ENCODE data around the gene SCN3A.

SCN3A gene

DNA sequence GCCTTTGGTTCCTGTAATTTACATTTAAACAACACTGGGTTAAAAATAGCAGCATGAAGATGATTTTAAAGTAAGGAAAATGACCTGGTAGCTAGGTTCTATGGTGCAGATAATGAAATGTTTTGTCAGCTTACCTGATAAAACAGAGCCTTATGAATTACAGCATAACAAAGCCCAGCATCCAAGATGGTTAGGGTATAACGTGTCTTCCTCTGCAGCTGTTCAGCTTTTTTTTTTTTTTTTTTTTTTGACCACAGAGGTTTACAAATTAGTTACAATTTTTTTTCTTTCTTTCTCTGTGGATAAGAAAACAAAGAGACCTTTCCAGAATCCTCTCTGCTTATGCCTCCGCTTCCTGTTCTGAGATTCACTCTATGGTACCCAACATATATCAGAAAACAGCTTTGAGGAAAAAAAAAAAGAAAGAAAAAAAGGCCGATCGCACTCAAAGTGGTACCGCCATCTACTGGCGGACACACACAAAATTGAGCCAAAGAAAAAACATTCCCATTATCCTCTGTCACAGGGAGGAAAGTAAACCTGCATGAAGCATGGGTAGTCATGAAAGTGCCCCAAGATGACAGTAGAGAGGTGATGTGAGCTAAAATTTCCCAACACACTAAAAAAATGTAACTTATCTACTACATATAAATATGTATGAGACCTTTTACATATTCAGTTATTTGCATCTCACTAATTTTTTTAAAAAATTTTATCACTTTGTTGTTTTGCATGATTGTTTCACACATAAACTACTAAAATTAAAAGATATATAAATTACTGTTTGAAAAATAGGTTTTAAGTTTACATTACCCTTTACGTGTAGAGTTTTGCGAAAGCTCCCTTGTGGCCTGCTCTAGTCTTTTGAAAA is at the start of gene SCN3A:
Gene SCN3A (minus strand): TSS at position 362 of the 871 bp plus-strand sequence. CDS start 27,656 bp downstream, outside the sequence.
- H3K4me3 ChIP-seq (ENCODE audit: low read length) = no peak within 1 kb of the TSS
- no peak for TF ChIP-seq ZNF274 (IDR thresholded peaks at IDR 0.05; ENCODE audit: low read depth, low read length)

DNA sequence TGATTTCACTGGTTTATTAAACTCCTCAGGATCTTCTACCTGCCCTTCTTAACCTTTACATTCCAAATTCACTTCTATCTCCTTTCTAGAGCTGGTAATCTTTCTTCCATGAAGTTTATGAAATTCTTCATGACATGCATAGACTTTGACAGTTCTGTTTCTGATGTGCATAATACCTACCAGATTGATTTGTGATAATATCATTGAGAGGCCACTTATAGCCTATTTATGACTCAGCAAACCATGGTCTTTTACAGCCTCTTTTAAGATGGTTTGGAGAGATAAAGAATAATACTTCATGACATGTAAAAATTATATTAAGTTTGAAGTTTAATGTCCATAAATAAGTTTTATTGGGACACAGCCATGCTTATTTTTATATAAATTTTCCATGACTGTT is 49.3 kb upstream of the SCN3A start:
- H3K4me3 ChIP-seq (ENCODE audit: low read length) = no peak overlapping the region
- no peak for TF ChIP-seq ZNF274 (IDR thresholded peaks at IDR 0.05; ENCODE audit: low read depth, low read length)

- H3K4me3 ChIP-seq (ENCODE audit: low read length) = no peak overlapping the region
These were observed 47.5 kb upstream of the SCN3A start for GRCh38 chr2:165251366-165251765.

DNA sequence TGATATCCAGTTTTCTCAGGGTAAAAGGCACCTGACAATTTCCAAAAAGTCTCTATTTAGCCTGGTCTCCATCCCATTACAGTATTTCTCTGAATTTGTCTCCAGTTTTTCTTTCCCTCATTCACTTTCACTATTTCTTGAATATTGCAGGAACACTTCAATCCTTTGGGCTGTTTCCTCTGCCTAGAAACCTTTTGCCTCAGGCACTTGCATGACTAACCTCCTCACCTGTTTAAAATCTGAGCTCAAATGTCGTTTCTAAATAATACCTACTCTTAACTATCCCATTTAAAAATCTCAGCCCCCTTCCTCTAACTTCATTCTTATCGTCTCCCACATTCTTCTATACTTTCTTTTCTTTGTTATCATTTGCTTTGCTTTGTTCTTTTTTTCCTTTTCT is 44.4 kb upstream of the SCN3A start:
- TF ChIP-seq ZNF274 (IDR thresholded peaks at IDR 0.05; ENCODE audit: low read depth, low read length) = no peak
- no peak overlapping the region for H3K4me3 ChIP-seq (ENCODE audit: low read length)

More at GRCh38 chr2:165251366-165251765, 47.5 kb upstream of the SCN3A start:
- no peak for TF ChIP-seq ZNF274 (IDR thresholded peaks at IDR 0.05; ENCODE audit: low read depth, low read length)

- no peak overlapping the region for H3K4me3 ChIP-seq (ENCODE audit: low read length)
- no peak for TF ChIP-seq ZNF274 (IDR thresholded peaks at IDR 0.05; ENCODE audit: low read depth, low read length)
These were observed 41.4 kb upstream of the SCN3A start for GRCh38 chr2:165245081-165245793.

DNA sequence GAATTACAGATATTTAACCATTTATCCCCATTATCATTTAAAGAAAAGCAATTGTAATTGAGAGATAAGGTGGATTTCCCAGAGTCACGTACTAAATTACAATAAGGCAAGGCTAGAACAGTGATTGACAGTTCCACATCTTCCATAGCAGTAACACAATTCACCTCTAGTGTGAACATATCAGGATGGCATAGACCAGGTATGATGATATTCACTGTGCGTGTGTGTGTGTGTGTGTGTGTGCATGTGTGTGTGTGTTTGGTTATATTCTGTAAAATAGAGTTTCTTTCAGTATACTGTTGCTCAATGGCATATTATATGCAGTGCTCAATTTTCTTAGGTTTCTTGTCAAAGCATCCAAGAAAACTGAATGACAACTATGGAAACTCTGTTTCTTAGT is 37.1 kb upstream of the SCN3A start:
- no peak overlapping the region for H3K4me3 ChIP-seq (ENCODE audit: low read length)
- no peak for TF ChIP-seq ZNF274 (IDR thresholded peaks at IDR 0.05; ENCODE audit: low read depth, low read length)

GRCh38 chr2:165239856-165240515 is 36.1 kb upstream of the SCN3A start:
- no peak for TF ChIP-seq ZNF274 (IDR thresholded peaks at IDR 0.05; ENCODE audit: low read depth, low read length)
- H3K4me3 ChIP-seq (ENCODE audit: low read length) = no peak overlapping the region

DNA sequence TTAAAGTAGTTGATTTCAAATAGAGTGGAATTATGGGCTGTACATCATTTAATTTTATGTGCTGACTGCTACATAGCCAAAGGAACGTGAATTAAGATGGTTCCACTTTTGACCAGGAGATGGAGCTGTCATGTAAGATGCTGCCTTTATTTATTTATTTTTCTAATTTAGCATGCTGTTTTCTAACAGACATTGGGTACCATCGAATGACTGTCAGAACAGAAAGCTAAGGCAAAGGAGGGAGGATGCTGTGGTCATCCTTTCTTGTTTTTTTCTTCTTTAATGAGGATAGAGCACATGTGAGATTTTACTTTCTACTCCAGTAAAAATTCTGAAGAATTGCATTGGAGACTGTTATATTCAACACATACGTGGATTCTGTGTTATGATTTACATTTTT is 35.4 kb upstream of the SCN3A start, which contains the start of gene SCN2A:
Gene SCN2A (plus strand): TSS at position 185 of the 400 bp plus-strand sequence. CDS start 56,410 bp downstream, outside the sequence.
- TF ChIP-seq ZNF274 (IDR thresholded peaks at IDR 0.05; ENCODE audit: low read depth, low read length) = no peak
- H3K4me3 ChIP-seq (ENCODE audit: low read length) = no peak within 1 kb of the TSS

DNA sequence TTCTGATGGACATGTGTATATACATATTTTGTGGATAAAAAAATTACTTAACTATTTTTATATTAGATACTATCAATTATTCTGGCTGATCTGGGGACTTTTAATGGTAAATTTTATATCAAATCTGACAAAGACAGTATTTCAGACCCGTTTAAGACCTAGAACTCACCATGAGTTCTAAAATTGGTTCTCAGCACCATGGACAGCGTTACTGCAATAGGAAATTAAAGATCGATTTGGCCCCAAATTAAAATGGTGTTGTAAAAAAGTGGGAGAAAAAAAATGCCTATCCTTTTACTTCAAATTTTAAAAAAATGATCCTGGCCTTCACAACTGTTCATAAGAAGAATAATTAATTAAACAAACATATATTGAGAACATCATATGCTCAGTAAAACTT is 34.4 kb upstream of the SCN3A start:
- no peak for TF ChIP-seq ZNF274 (IDR thresholded peaks at IDR 0.05; ENCODE audit: low read depth, low read length)
- no peak overlapping the region for H3K4me3 ChIP-seq (ENCODE audit: low read length)

GRCh38 chr2:165237056-165237455 is 33.2 kb upstream of the SCN3A start:
- no peak for TF ChIP-seq ZNF274 (IDR thresholded peaks at IDR 0.05; ENCODE audit: low read depth, low read length)
- H3K4me3 ChIP-seq (ENCODE audit: low read length) = no peak overlapping the region

DNA sequence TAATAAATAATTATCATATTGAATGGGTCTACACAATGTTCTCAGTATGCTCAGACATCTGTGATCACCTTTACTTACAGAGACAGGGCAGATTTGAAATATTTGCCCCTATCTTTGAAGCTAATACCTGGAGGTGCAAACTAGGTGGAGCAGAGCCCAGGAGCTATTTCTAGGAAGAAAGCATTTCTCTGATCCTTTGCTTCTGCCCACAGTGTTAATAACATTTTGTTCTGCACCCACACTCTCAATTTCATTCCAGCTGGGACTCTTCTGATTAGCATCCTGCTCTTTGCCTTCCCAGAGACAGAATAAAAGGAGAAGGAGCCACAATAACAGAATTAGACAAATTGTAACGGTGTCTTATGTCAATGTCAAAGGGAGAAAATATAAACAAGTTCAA is 23.7 kb upstream of the SCN3A start:
- no peak for TF ChIP-seq ZNF274 (IDR thresholded peaks at IDR 0.05; ENCODE audit: low read depth, low read length)
- no peak overlapping the region for H3K4me3 ChIP-seq (ENCODE audit: low read length)

GRCh38 chr2:165224941-165225340 is 21.1 kb upstream of the SCN3A start:
- TF ChIP-seq ZNF274 (IDR thresholded peaks at IDR 0.05; ENCODE audit: low read depth, low read length) = no peak
- H3K4me3 ChIP-seq (ENCODE audit: low read length) = no peak overlapping the region

GRCh38 chr2:165219481-165219880 is 15.6 kb upstream of the SCN3A start:
- no peak overlapping the region for H3K4me3 ChIP-seq (ENCODE audit: low read length)
- TF ChIP-seq ZNF274 (IDR thresholded peaks at IDR 0.05; ENCODE audit: low read depth, low read length) = no peak

DNA sequence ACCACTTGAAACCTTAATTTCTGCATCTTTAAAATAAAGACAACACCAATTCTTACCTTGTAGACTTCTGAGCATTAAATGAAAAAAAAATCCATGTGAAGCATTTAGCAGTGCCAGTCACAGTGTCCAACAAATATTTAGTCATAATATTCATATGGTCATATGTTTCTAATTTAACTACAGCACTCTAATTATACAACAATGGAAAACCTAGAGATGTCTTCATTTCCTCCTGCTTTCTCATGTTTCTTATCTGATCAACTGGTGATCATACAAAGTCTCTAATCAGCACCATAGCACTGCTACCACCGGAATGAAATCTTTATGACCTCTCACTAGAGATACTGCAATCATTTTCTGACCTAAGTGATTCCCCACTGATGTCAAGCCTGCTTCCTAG is 10.2 kb upstream of the SCN3A start:
- no peak overlapping the region for H3K4me3 ChIP-seq (ENCODE audit: low read length)
- no peak for TF ChIP-seq ZNF274 (IDR thresholded peaks at IDR 0.05; ENCODE audit: low read depth, low read length)
